ENCODE data around the gene DBN1. TPM values are rescaled to one million over a fixed set of nuclear protein-coding genes. Genes with fewer than 3 reads are reported as not detected.
A peak's percentile ranks its signal among the peaks of the same experiment; 100 is the strongest.

The DBN1 gene
- total RNA-seq, 4 donors from 2014 or later, result 30.6 to 107 (median 82.7) TPM

- intact Hi-C loops (cut with DNase I; ENCODE audit: low total_unique reads), result no loop called here
- peak overlapping the region; percentile 81 to 92 for H3K27ac ChIP-seq
- no peaks in the 10 kb centered on the region for H3K36me3 ChIP-seq
- H3K9me3 ChIP-seq, result no peaks in the 10 kb centered on the region
- H3K4me1 ChIP-seq, result peaks cover 0 to 8% of the 10 kb centered on the region in 2 donors
- no peak for DNase-seq
- peak overlapping the region in 1 of 2 donors; percentile 87 for H3K4me3 ChIP-seq
- H3K27me3 ChIP-seq, result no peaks in the 10 kb centered on the region
- no peak for TF ChIP-seq CTCF (IDR thresholded peaks at IDR 0.05)
- TF ChIP-seq POLR2A (IDR thresholded peaks at IDR 0.05), result no peak
Measured at GRCh38 chr5:177427919-177428573, 45.4 kb downstream of the DBN1 start.

GRCh38 chr5:177427211-177427822 lies 46.1 kb downstream of the DBN1 start:
- intact Hi-C loops (cut with DNase I; ENCODE audit: low total_unique reads), result no loop called here
- Histone ChIP-seq H3K36me3 (no peaks in the 10 kb centered on the region), H3K9me3 (no peaks in the 10 kb centered on the region), H3K4me3 (peak overlapping the region; percentile 63 to 87), H3K27me3 (no peaks in the 10 kb centered on the region), H3K27ac (peak overlapping the region; percentile 81 to 92), H3K4me1 (peaks cover 0 to 8% of the 10 kb centered on the region in 2 donors)
- TF ChIP-seq CTCF (IDR thresholded peaks at IDR 0.05) (no peak), POLR2A (IDR thresholded peaks at IDR 0.05) (no peak)
- DNase-seq, result no peak

GRCh38 chr5:177426566-177427210 lies 46.7 kb downstream of the DBN1 start, which contains the start of gene GRK6:
Gene GRK6, plus strand, starts transcription at chr5:177426676. Its CDS starts 170 bp downstream, at chr5:177426846.
- TF ChIP-seq CTCF (IDR thresholded peaks at IDR 0.05), result no peak
- TF ChIP-seq POLR2A (IDR thresholded peaks at IDR 0.05), result peak; percentile 63 to 77
- Histone ChIP-seq H3K27ac (peak within 1 kb of the TSS; percentile 93 to 96), H3K4me1 (peaks cover 0 to 8% of the 10 kb centered on the region in 2 donors), H3K9me3 (no peaks in the 10 kb centered on the region), H3K27me3 (no peaks in the 10 kb centered on the region), H3K36me3 (no peaks in the 10 kb centered on the region), H3K4me3 (peak within 1 kb of the TSS; percentile 71 to 87)
- peak; percentile 42 to 57 for DNase-seq
- intact Hi-C loops (cut with DNase I; ENCODE audit: low total_unique reads), result no loop called here

GRCh38 chr5:177425801-177426565 lies 47.5 kb downstream of the DBN1 start:
- H3K9me3 ChIP-seq, result no peaks in the 10 kb centered on the region
- H3K27ac ChIP-seq, result peak overlapping the region; percentile 93 to 96
- peak overlapping the region; percentile 56 to 71 for H3K4me3 ChIP-seq
- intact Hi-C loops (cut with DNase I; ENCODE audit: low total_unique reads), result no loop called here
- no peaks in the 10 kb centered on the region for H3K36me3 ChIP-seq
- TF ChIP-seq CTCF (IDR thresholded peaks at IDR 0.05), result no peak
- TF ChIP-seq POLR2A (IDR thresholded peaks at IDR 0.05), result peak; percentile 78 to 85
- peak; percentile 99 to 100 for DNase-seq
- H3K4me1 ChIP-seq, result peaks cover 0 to 8% of the 10 kb centered on the region in 2 donors
- H3K27me3 ChIP-seq, result no peaks in the 10 kb centered on the region
